ENCODE results near the gene MRPS15. TPM values are rescaled to one million over a fixed set of nuclear protein-coding genes. Genes with fewer than 3 reads are reported as not detected.

MRPS15 gene
- total RNA-seq, 1 experiment from 2014 or later = 200 TPM

DNA sequence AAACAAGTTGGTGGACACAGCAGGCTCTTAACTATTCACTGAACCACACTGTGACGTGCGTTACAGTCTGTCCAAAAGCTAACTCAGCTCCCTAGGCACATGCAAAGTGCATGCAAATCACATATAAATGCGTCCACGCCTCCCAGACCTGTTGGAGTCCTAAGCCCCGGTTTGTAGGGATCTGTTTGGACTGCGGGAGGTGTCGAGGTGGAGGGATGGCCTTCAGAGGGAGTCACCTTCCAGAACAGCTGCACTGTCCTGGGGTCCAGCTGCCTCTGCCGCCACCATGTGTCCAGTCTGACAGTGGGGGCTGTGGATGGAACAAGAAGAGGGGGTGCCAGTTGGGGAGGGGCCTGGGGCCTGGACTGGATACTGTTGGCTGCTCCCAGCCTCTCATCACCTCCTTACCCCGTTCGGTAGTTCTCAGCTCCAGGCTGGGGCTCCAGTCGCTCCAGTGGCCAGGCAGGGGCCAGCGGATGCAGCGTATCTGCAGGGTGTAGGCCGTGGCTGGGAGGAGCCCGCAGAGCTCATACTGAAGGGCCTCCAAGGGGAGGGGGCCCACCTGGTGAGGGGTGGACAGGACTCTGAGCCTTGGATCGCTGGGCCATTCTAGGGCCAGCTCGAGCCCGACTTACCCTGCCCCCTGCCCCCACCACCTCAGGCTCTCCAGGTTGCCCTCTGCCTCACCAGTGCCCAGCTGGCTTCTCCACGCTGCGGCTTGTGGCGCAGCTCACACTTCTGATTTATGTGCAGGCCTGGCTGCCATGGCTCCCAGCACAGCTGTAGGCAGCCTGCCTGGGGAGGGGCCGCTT is 7.9 kb upstream of the MRPS15 start:
- intact Hi-C loops (cut with micrococcal nuclease; ENCODE audit: unreplicated experiment) = no loop called here
- H3K36me3 ChIP-seq (ENCODE audit: low read depth) = no peaks in the 10 kb centered on the region
- H3K4me1 ChIP-seq (replicated peaks; ENCODE audit: insufficient read depth) = 0 out of 2 replicates have a peak, but pooled peaks cover 8% of the 10 kb centered on the region
- no peak overlapping the region for H3K27ac ChIP-seq
- no peaks in the 10 kb centered on the region for H3K79me2 ChIP-seq (ENCODE audit: low read depth)
- no peaks in the 10 kb centered on the region for H4K20me1 ChIP-seq (ENCODE audit: insufficient read depth)
- BruUV-seq (replicated peaks) = no TSS peak
- no peaks in the 10 kb centered on the region for H3K9me3 ChIP-seq (ENCODE audit: insufficient read depth, low read depth)
- no peak overlapping the region for H2AFZ ChIP-seq
- H3K9me2 ChIP-seq (ENCODE audit: insufficient read depth) = no peaks in the 10 kb centered on the region
- no peak overlapping the region for H3K4me3 ChIP-seq
- peaks cover 4% of the 10 kb centered on the region; the same call in 1 of the 2 replicates for H3F3A ChIP-seq (ENCODE audit: insufficient read depth, low read depth)
- peak in 1 of 2 experiments; percentile 11 for DNase-seq
- H3K27me3 ChIP-seq (ENCODE audit: insufficient read depth, low read depth) = no peaks in the 10 kb centered on the region
- H3K4me2 ChIP-seq = no peak overlapping the region
- ChIA-PET POLR2A (ENCODE audit: unreplicated experiment) (no interaction called here), CTCF (interaction anchor here (0.5 kb wide), 1 partner anchor 404 kb away, joined by 3 read pairs; no protein-coding TSS in a partner anchor)
- TF ChIP-seq CTCF (conservative IDR thresholded peaks at IDR 0.05) (no peak), EZH2 (IDR thresholded peaks at IDR 0.05; ENCODE audit: low read depth) (no peak)

DNA sequence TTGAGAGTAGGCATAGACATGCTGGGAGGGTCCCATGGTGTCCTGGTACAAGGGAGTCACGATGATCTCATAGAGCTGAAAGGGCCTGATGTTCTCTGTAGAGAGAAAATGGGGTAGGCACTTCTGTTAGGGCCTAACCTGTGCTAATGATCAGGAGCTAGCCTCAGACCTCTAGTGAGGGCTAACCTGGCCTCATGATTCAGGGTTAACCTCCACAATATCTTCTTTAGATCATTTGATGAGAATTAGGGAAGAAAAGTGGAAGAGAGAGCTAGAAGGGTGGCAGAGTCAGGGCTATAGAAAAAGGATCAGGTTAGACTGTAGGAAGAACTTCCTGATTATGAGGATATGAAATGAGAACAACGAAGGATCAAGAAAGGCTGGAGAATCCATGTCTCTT is 5.0 kb upstream of the MRPS15 start:
- intact Hi-C loops (cut with micrococcal nuclease; ENCODE audit: unreplicated experiment) = no loop called here
- Histone ChIP-seq H3K9me3 (ENCODE audit: insufficient read depth, low read depth) (no peaks in the 10 kb centered on the region), H3K79me2 (ENCODE audit: low read depth) (no peaks in the 10 kb centered on the region), H4K20me1 (ENCODE audit: insufficient read depth) (no peaks in the 10 kb centered on the region), H3K4me3 (no peak overlapping the region), H3K36me3 (ENCODE audit: low read depth) (no peaks in the 10 kb centered on the region), H3K9me2 (ENCODE audit: insufficient read depth) (no peaks in the 10 kb centered on the region), H3K27ac (no peak overlapping the region), H3K4me2 (no peak overlapping the region), H3F3A (ENCODE audit: insufficient read depth, low read depth) (peaks cover 18% of the 10 kb centered on the region; the same call in 1 of the 2 replicates), H2AFZ (no peak overlapping the region), H3K27me3 (ENCODE audit: insufficient read depth, low read depth) (no peaks in the 10 kb centered on the region), H3K4me1 (replicated peaks; ENCODE audit: insufficient read depth) (peaks cover 22% of the 10 kb centered on the region)
- peak in 1 of 2 experiments; percentile 17 for DNase-seq
- ChIA-PET CTCF (no interaction called here), POLR2A (ENCODE audit: unreplicated experiment) (interaction anchor here (0.7 kb wide), 1 partner anchor 171 kb away, joined by 3 read pairs; no protein-coding TSS in a partner anchor)
- no TSS peak for BruUV-seq (replicated peaks)
- TF ChIP-seq CTCF (conservative IDR thresholded peaks at IDR 0.05) (no peak), EZH2 (IDR thresholded peaks at IDR 0.05; ENCODE audit: low read depth) (no peak)

- intact Hi-C loops (cut with micrococcal nuclease; ENCODE audit: unreplicated experiment) = no loop called here
- Histone ChIP-seq H3K79me2 (ENCODE audit: low read depth) (peaks cover 12% of the 10 kb centered on the region), H3K9me2 (ENCODE audit: insufficient read depth) (no peaks in the 10 kb centered on the region), H3F3A (ENCODE audit: insufficient read depth, low read depth) (peaks cover 13% of the 10 kb centered on the region; the same call in 1 of the 2 replicates), H2AFZ (no peak overlapping the region), H3K27ac (no peak overlapping the region), H4K20me1 (ENCODE audit: insufficient read depth) (no peaks in the 10 kb centered on the region), H3K9me3 (ENCODE audit: insufficient read depth, low read depth) (no peaks in the 10 kb centered on the region), H3K4me2 (no peak overlapping the region), H3K4me3 (no peak overlapping the region), H3K36me3 (ENCODE audit: low read depth) (no peaks in the 10 kb centered on the region), H3K27me3 (ENCODE audit: insufficient read depth, low read depth) (no peaks in the 10 kb centered on the region), H3K4me1 (replicated peaks; ENCODE audit: insufficient read depth) (peaks cover 28% of the 10 kb centered on the region)
- no peak for TF ChIP-seq EZH2 (IDR thresholded peaks at IDR 0.05; ENCODE audit: low read depth)
- no peak for TF ChIP-seq CTCF (conservative IDR thresholded peaks at IDR 0.05)
- no peak for DNase-seq
- BruUV-seq (replicated peaks) = no TSS peak
- ChIA-PET POLR2A (ENCODE audit: unreplicated experiment) (interaction anchor here (0.5 kb wide), 1 partner anchor 23 kb away, joined by 8 read pairs; no protein-coding TSS in a partner anchor), CTCF (no interaction called here)
Observed at GRCh38 chr1:36467700-36468455, 3.7 kb upstream of the MRPS15 start.

Data from PC-9 (cell line).